Mucosa of descending colon (tissue), 3 donors: ENCODE data around the gene SLC26A9. TPM values are rescaled to one million over a fixed set of nuclear protein-coding genes. Genes with fewer than 3 reads are reported as not detected.

Experiments
- ATAC-seq: fragments of 200-7000 bp; cut with Tn5 transposase; one replicate; pipeline ENCODE4 v1.9.1; 2020; ENCODE audit warnings: mild to moderate bottlenecking, moderate library complexity
- DNase-seq, 3 donors: peaks; one replicate each; pipeline ENCODE4 v3.0.0-alpha.2; 2020
- H3K36me3 ChIP-seq: fragments of 200-600 bp; one replicate; pipeline ENCODE4 v1.8.0; 2021; ENCODE audit warnings: low read depth, mild to moderate bottlenecking
- H3K4me1 ChIP-seq: fragments of 200-600 bp; one replicate; pipeline ENCODE4 v1.8.0; 2021; ENCODE audit warnings: low read depth, mild to moderate bottlenecking
- H3K4me3 ChIP-seq: fragments of 200-600 bp; one replicate; pipeline ENCODE4 v1.8.0; 2021; ENCODE audit warnings: mild to moderate bottlenecking
- H3K9me3 ChIP-seq: fragments of 200-600 bp; one replicate; pipeline ENCODE4 v1.8.0; 2021; ENCODE audit warnings: mild to moderate bottlenecking
- intact Hi-C, 2 donors: fragments of 100-400 bp; cut with DNase I in 1 of 2; cut with micrococcal nuclease in 1 of 2; formaldehyde crosslinking; loops; one replicate each; pipeline versions ENCODE4 v1.11.0 to v1.11.1; 2022; cut with DNase I, micrococcal nuclease
- total RNA-seq, 3 donors: library from RNA; stranded (reverse); fragmentation: NEBNext Ultra II Directional in 2 of 3; extraction: Animal tissue kit (Norgen Biotek cat#: 25700) in 2 of 3; gene quantifications; one replicate each; pipeline versions ENCODE4 v1.2.1 to v1.2.4, GENCODE V29; 2021 to 2023
- TF ChIP-seq, protein P1 (sequence below): fragments of 200-600 bp; IDR thresholded peaks from one replicate; pipeline ENCODE4 v1.8.0; 2022; ENCODE audit warnings: antibody characterized with exemption, mild to moderate bottlenecking
- donor health status: DM: no; HTN: no; CAD: no; lungs with moderate emphysema.
- donor health status: DM: no; HTN: no; CAD: no.
- donor health status: DM: no; HTN: yes; CAD: no.

SLC26A9 gene
- total RNA-seq, 3 donors from 2014 or later = not detected

- ATAC-seq (no peak), DNase-seq (no peak)
- Histone ChIP-seq H3K36me3 (no peaks in the 10 kb centered on the region), H3K4me3 (no peak overlapping the region), H3K9me3 (no peaks in the 10 kb centered on the region), H3K4me1 (no peaks in the 10 kb centered on the region)
- TF ChIP-seq, protein P1, sequence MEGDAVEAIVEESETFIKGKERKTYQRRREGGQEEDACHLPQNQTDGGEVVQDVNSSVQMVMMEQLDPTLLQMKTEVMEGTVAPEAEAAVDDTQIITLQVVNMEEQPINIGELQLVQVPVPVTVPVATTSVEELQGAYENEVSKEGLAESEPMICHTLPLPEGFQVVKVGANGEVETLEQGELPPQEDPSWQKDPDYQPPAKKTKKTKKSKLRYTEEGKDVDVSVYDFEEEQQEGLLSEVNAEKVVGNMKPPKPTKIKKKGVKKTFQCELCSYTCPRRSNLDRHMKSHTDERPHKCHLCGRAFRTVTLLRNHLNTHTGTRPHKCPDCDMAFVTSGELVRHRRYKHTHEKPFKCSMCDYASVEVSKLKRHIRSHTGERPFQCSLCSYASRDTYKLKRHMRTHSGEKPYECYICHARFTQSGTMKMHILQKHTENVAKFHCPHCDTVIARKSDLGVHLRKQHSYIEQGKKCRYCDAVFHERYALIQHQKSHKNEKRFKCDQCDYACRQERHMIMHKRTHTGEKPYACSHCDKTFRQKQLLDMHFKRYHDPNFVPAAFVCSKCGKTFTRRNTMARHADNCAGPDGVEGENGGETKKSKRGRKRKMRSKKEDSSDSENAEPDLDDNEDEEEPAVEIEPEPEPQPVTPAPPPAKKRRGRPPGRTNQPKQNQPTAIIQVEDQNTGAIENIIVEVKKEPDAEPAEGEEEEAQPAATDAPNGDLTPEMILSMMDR = no peak
- intact Hi-C loops = loop anchor here in 1 of 2 donors (10.0 kb wide), 1 partner anchor 182 kb away; no protein-coding TSS in a partner anchor
These were observed 20.9 kb downstream of the SLC26A9 start for GRCh38 chr1:205922314-205922713.

DNA sequence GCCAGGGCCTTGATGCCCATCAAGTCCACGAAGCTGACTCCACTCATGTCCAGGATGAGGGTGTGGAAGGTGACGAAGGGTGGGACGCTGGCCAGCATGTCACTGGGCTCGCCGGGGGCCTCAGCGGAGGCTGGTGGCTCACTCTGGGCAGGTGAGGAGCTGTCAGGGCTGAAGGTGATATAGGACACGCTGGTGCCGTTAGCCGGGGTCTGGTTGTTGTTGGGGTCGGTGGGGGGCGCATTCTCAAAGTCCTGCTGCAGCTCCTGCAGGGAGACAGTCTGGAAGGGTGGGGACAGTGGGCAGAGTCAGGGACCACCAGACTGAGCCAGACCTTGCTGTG lies 21.7 kb downstream of the SLC26A9 start:
- H3K4me3 ChIP-seq = no peak overlapping the region
- TF ChIP-seq, protein P1 = no peak
- H3K9me3 ChIP-seq = no peaks in the 10 kb centered on the region
- H3K36me3 ChIP-seq = no peaks in the 10 kb centered on the region
- no peaks in the 10 kb centered on the region for H3K4me1 ChIP-seq
- intact Hi-C loops = loop anchor here in 1 of 2 donors (10.0 kb wide), 1 partner anchor 183 kb away; no protein-coding TSS in a partner anchor
- ATAC-seq (no peak), DNase-seq (no peak)

GRCh38 chr1:205920861-205921569 lies 22.2 kb downstream of the SLC26A9 start:
- intact Hi-C loops = loop anchor here in 1 of 2 donors (10.0 kb wide), 1 partner anchor 184 kb away; no protein-coding TSS in a partner anchor
- Histone ChIP-seq H3K4me1 (no peaks in the 10 kb centered on the region), H3K4me3 (no peak overlapping the region), H3K9me3 (no peaks in the 10 kb centered on the region), H3K36me3 (no peaks in the 10 kb centered on the region)
- DNase-seq (no peak), ATAC-seq (no peak)
- TF ChIP-seq, protein P1 = no peak

DNA sequence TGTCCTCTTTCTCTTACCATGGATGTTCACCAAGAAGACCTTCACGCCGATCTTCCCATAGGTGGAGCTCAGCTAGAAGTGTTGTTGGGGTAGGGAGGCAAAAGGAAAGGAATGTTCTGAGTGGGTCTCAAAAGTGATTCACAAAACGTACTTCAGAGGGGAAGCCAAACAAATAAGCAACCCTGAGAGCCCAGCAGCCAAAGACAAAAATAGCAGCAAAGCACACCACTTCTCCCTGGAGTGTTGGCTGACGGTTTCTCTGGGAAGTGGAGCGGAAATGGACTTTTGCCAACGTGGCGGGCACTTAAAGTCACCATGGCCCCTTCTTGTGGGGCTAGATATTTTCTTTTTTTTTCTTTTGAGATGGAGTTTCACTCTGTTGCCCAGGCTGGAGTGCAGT lies 23.1 kb downstream of the SLC26A9 start:
- no peaks in the 10 kb centered on the region for H3K9me3 ChIP-seq
- H3K4me3 ChIP-seq = no peak overlapping the region
- no peak for DNase-seq
- H3K36me3 ChIP-seq = no peaks in the 10 kb centered on the region
- ATAC-seq = no peak
- intact Hi-C loops = loop anchor here in 1 of 2 donors (10.0 kb wide), 1 partner anchor 185 kb away; no protein-coding TSS in a partner anchor
- TF ChIP-seq, protein P1 = no peak
- H3K4me1 ChIP-seq = no peaks in the 10 kb centered on the region

GRCh38 chr1:205918955-205919746 lies 24.1 kb downstream of the SLC26A9 start:
- intact Hi-C loops = loop anchor here (2.0 to 10.0 kb wide), 3 partner anchors 58 to 124 kb away; no protein-coding TSS in a partner anchor
- Histone ChIP-seq H3K4me1 (no peaks in the 10 kb centered on the region), H3K4me3 (no peak overlapping the region), H3K36me3 (no peaks in the 10 kb centered on the region), H3K9me3 (no peaks in the 10 kb centered on the region)
- TF ChIP-seq, protein P1 = peak; percentile 82
- peak in 2 of 3 donors; percentile 75 to 87 for DNase-seq
- peak; percentile 79 for ATAC-seq
